ENCODE data around the gene PCDHB13.
"Not testable (repeated sequence)": the region's sequence is repeated elsewhere in the genome, so short reads cannot be mapped to it uniquely, and the experiment has no call there.

DNA sequence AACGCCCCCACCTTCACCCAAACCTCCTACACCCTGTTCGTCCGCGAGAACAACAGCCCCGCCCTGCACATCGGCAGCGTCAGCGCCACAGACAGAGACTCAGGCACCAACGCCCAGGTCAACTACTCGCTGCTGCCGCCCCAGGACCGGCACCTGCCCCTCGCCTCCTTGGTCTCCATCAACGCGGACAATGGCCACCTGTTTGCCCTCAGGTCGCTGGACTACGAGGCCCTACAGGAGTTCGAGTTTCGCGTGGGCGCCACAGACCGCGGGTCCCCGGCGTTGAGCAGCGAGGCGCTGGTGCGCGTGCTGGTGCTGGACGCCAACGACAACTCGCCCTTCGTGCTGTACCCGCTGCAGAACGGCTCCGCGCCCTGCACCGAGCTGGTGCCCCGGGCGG lies 11.1 kb downstream of the PCDHB13 start:
- TF ChIP-seq SUZ12 (IDR thresholded peaks at IDR 0.05); FOXM1 (IDR thresholded peaks at IDR 0.05; ENCODE audit: borderline replicate concordance); SP1 (IDR thresholded peaks at IDR 0.05); BHLHE40 (IDR thresholded peaks at IDR 0.05; ENCODE audit: borderline replicate concordance): not testable (repeated sequence)
